A172 (cell line): Measurements from ENCODE around the gene LPCAT1. TPM values are rescaled to one million over a fixed set of nuclear protein-coding genes. Genes with fewer than 3 reads are reported as not detected.

Source experiments
- DNase-seq: peaks from one replicate; pipeline ENCODE4 v3.0.0-alpha.2; 2015; ENCODE audit warnings: low spot score
- total RNA-seq: library from RNA; depleted of rRNA; stranded (reverse); fragments of >200 nt; shearing (Covaris generic); gene quantifications from 2 replicates; pipeline ENCODE4 v1.2.3, GENCODE V29; 2014

LPCAT1 gene
- total RNA-seq, 1 experiment from 2014 or later, result 97.1 TPM

GRCh38 chr5:1497795-1498622, 25.8 kb downstream of the LPCAT1 start:
- DNase-seq, result no peak

- DNase-seq, result no peak
Measured at GRCh38 chr5:1497242-1497777, 26.4 kb downstream of the LPCAT1 start.

- DNase-seq, result no peak
Measured at GRCh38 chr5:1495525-1495897, 28.2 kb downstream of the LPCAT1 start.

- DNase-seq, result no peak
Measured at GRCh38 chr5:1494780-1495524, 28.8 kb downstream of the LPCAT1 start.

GRCh38 chr5:1493941-1494340, 29.8 kb downstream of the LPCAT1 start:
- no peak for DNase-seq

- no peak for DNase-seq
Measured at GRCh38 chr5:1493413-1493812, 30.3 kb downstream of the LPCAT1 start.

GRCh38 chr5:1492757-1493156, 31.0 kb downstream of the LPCAT1 start:
- no peak for DNase-seq

GRCh38 chr5:1490376-1490775, 33.4 kb downstream of the LPCAT1 start:
- no peak for DNase-seq

- DNase-seq, result no peak
Measured at GRCh38 chr5:1489754-1490153, 34.0 kb downstream of the LPCAT1 start.

- DNase-seq, result peak; percentile 84
Measured at GRCh38 chr5:1488882-1489680, 34.7 kb downstream of the LPCAT1 start.

GRCh38 chr5:1487079-1487764, 36.5 kb downstream of the LPCAT1 start:
- no peak for DNase-seq

- no peak for DNase-seq
Measured at GRCh38 chr5:1486271-1486670, 37.5 kb downstream of the LPCAT1 start.

- no peak for DNase-seq
Measured at GRCh38 chr5:1485579-1486118, 38.1 kb downstream of the LPCAT1 start.

GRCh38 chr5:1484730-1485578, 38.8 kb downstream of the LPCAT1 start:
- DNase-seq, result no peak

GRCh38 chr5:1483856-1484729, 39.7 kb downstream of the LPCAT1 start:
- no peak for DNase-seq

- DNase-seq, result no peak
Measured at GRCh38 chr5:1483064-1483463, 40.7 kb downstream of the LPCAT1 start.

- DNase-seq, result no peak
Measured at GRCh38 chr5:1481959-1482331, 41.8 kb downstream of the LPCAT1 start.

GRCh38 chr5:1481266-1481958, 42.3 kb downstream of the LPCAT1 start:
- DNase-seq, result no peak

GRCh38 chr5:1480806-1481205, 43.0 kb downstream of the LPCAT1 start:
- DNase-seq, result no peak
